GM23248 (cell line): ENCODE results near the gene TMCC1. TPM values are rescaled to one million over a fixed set of nuclear protein-coding genes. Genes with fewer than 3 reads are reported as not detected.

ENCODE experiments used
- DNase-seq: peaks from one replicate; pipeline ENCODE4 v3.0.0-alpha.2; 2015
- H2AFZ ChIP-seq: fragments of 200-600 bp; sonication (generic); 2 replicates; pipeline ENCODE4 v1.6.1; 2016; ENCODE audit warnings: antibody characterized with exemption
- H3F3A ChIP-seq: fragments of 200-600 bp; sonication (generic); 2 replicates; pipeline ENCODE4 v1.6.1; 2016; ENCODE audit warnings: mild to moderate bottlenecking, antibody characterized with exemption, mixed run types; ENCODE audit not compliant: insufficient read depth
- H3K27ac ChIP-seq: fragments of 200-600 bp; sonication (generic); 2 replicates; pipeline ENCODE4 v1.5.1; 2016; ENCODE audit warnings: mild to moderate bottlenecking
- H3K27me3 ChIP-seq: fragments of 200-600 bp; sonication (generic); replicated peaks from 2 replicates; pipeline ENCODE4 v1.6.1; 2016; ENCODE audit warnings: mild to moderate bottlenecking; ENCODE audit not compliant: insufficient read depth
- H3K36me3 ChIP-seq: fragments of 200-600 bp; sonication (generic); 2 replicates; pipeline ENCODE4 v1.6.1; 2016; ENCODE audit warnings: low read depth, mild to moderate bottlenecking
- H3K4me1 ChIP-seq: fragments of 200-600 bp; sonication (generic); 2 replicates; pipeline ENCODE4 v1.6.1; 2016; ENCODE audit warnings: mild to moderate bottlenecking; ENCODE audit not compliant: insufficient read depth
- H3K4me2 ChIP-seq: fragments of 200-600 bp; sonication (generic); one replicate; pipeline ENCODE4 v1.6.1; 2016; ENCODE audit warnings: mild to moderate bottlenecking; ENCODE audit not compliant: unreplicated experiment
- H3K4me3 ChIP-seq: fragments of 200-600 bp; sonication (generic); 2 replicates; pipeline ENCODE4 v1.5.1; 2016; ENCODE audit warnings: mild to moderate bottlenecking
- H3K79me2 ChIP-seq: fragments of 200-600 bp; sonication (generic); 2 replicates; pipeline ENCODE4 v1.6.1; 2016; ENCODE audit warnings: mild to moderate bottlenecking; ENCODE audit not compliant: insufficient read depth
- H3K9ac ChIP-seq: fragments of 200-600 bp; sonication (generic); 2 replicates; pipeline ENCODE4 v1.6.1; 2016; ENCODE audit warnings: mild to moderate bottlenecking
- H3K9me2 ChIP-seq: fragments of 200-600 bp; sonication (generic); 2 replicates; pipeline ENCODE4 v1.6.1; 2016; ENCODE audit warnings: mixed run types, mild to moderate bottlenecking, moderate library complexity; ENCODE audit not compliant: insufficient read depth
- H3K9me3 ChIP-seq: fragments of 200-600 bp; sonication (generic); one replicate; pipeline ENCODE4 v1.6.1; 2017; ENCODE audit warnings: low read depth
- H4K20me1 ChIP-seq: fragments of 200-600 bp; sonication (generic); 2 replicates; pipeline ENCODE4 v1.6.0; 2016; ENCODE audit not compliant: insufficient read depth
- EZH2 ChIP-seq: fragments of 200-600 bp; sonication (generic); IDR thresholded peaks from 2 replicates; pipeline ENCODE4 v1.6.1; 2018; ENCODE audit warnings: antibody characterized with exemption, mild to moderate bottlenecking; ENCODE audit not compliant: insufficient read depth, poor library complexity, severe bottlenecking
- EZH2phosphoT487 ChIP-seq: fragments of 200-600 bp; sonication (generic); IDR thresholded peaks from 2 replicates; pipeline ENCODE4 v1.6.1; 2018; ENCODE audit warnings: antibody characterized with exemption, moderate library complexity, mild to moderate bottlenecking, low read depth; ENCODE audit not compliant: insufficient read depth
- WGBS, 2 experiments: methylation state at CpG; one replicate each; pipeline ENCODE4 v1.1.6; 2015 to 2017; ENCODE audit warnings: low lambda C conversion rate in 2 of 2, low coverage in 1 of 2; ENCODE audit errors: missing lambda C conversion rate in 2 of 2; 5-methylcytosine and 5-hydroxymethylcytosine counted together
- in situ Hi-C: fragments of 300-500 bp; cut with MboI; formaldehyde crosslinking; loops from 2 replicates; pipeline ENCODE4 v1.15.0; 2020
- polyA plus RNA-seq: library from polyadenylated mRNA; unstranded; fragments of >200 nt; fragmentation: Nextera tagmentation; extraction: Ambion mirVana; gene quantifications from 2 replicates; pipeline ENCODE4 v1.2.1, GENCODE V29; 2016
- total RNA-seq: library from RNA; depleted of rRNA; stranded (reverse); fragments of >200 nt; shearing (Covaris generic); gene quantifications from 2 replicates; pipeline ENCODE4 v1.2.3, GENCODE V29; 2014

Gene TMCC1
- total and polyA plus RNA-seq, 2 experiments from 2014 or later: 4.0 to 11.1 TPM

DNA sequence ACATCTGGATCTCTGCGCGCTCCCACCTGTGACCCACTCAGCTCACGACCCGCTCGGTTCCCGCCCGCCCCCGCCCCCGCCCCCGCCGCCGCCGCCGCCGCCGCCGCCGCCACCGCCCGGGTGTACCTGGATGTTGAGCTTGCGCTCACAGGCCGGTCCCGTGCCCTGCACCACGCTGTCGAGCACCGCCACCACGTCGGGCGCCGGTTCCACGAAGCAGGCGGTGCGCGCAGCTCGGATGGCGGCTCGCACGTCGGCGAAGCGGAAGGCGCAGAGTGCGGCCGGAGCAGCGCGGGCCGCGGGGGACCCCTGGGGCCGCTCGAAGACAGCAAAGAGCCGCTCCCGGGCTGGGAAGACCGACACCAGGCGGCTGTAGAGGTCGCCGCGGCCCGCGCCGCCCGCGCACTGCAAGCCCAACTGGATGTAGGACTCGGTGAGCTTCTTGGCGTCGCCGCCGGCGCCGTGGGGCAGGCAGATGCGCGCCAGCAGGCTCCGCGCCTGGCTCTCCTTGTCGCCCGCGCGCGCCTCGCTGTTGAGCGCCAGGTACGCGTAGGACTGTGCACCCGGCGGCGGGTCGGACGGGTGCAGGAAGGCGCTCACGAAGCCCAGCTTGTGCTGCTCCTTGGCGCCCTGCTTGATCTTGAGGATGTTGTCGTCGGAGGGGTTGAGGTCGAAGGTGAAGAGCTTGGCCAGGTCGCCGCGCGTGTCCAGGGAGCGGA is 288.1 kb downstream of the TMCC1 start:
- Histone ChIP-seq H3K9ac (peak overlapping the region; percentile 80), H3K79me2 (peaks cover 54% of the 10 kb centered on the region), H4K20me1 (no peaks in the 10 kb centered on the region), H3K36me3 (no peaks in the 10 kb centered on the region), H3K4me1 (peaks cover 32% of the 10 kb centered on the region), H3K27ac (peak overlapping the region; percentile 66), H3K4me3 (peak overlapping the region; percentile 72), H3K4me2 (peak overlapping the region; percentile 79), H3K9me3 (no peaks in the 10 kb centered on the region), H3K27me3 (no peaks in the 10 kb centered on the region), H3F3A (peaks cover 30% of the 10 kb centered on the region), H2AFZ (peak overlapping the region; percentile 51; the same call in 1 of the 2 replicates), H3K9me2 (no peaks in the 10 kb centered on the region)
- in situ Hi-C loops: loop anchor here (10.0 kb wide), 1 partner anchor 111 kb away; no protein-coding TSS in a partner anchor
- DNase-seq: peak; percentile 83
- TF ChIP-seq EZH2 (no peak), EZH2phosphoT487 (no peak)
- 0 to 1% methylated on average over 60 to 68 of the region's 98 CpGs for whole genome bisulfite sequencing, 2 experiments

GRCh38 chr3:129604767-129605166 is 288.7 kb downstream of the TMCC1 start:
- H2AFZ ChIP-seq: no peak overlapping the region
- H4K20me1 ChIP-seq: no peaks in the 10 kb centered on the region
- peaks cover 60% of the 10 kb centered on the region for H3K79me2 ChIP-seq
- H3K4me3 ChIP-seq: peak overlapping the region; percentile 72
- H3K9me2 ChIP-seq: no peaks in the 10 kb centered on the region
- 11 to 13% methylated on average over 12 of the region's 12 CpGs for WGBS, 2 experiments
- no peak overlapping the region for H3K27ac ChIP-seq
- in situ Hi-C loops: loop anchor here (10.0 kb wide), 1 partner anchor 110 kb away; no protein-coding TSS in a partner anchor
- H3F3A ChIP-seq: peaks cover 27% of the 10 kb centered on the region
- no peak for DNase-seq
- no peaks in the 10 kb centered on the region for H3K9me3 ChIP-seq
- H3K4me1 ChIP-seq: peaks cover 35% of the 10 kb centered on the region
- no peaks in the 10 kb centered on the region for H3K27me3 ChIP-seq
- H3K36me3 ChIP-seq: no peaks in the 10 kb centered on the region
- peak overlapping the region; percentile 80 for H3K9ac ChIP-seq
- H3K4me2 ChIP-seq: peak overlapping the region; percentile 79
- TF ChIP-seq EZH2 (no peak), EZH2phosphoT487 (no peak)

GRCh38 chr3:129603991-129604749 is 289.3 kb downstream of the TMCC1 start:
- Histone ChIP-seq H3K4me3 (peak overlapping the region; percentile 72), H3K27me3 (no peaks in the 10 kb centered on the region), H3K9ac (peak overlapping the region; percentile 80), H3K9me3 (no peaks in the 10 kb centered on the region), H3K27ac (peak overlapping the region; percentile 83), H3F3A (peaks cover 29% of the 10 kb centered on the region), H3K9me2 (no peaks in the 10 kb centered on the region), H3K4me1 (peaks cover 41% of the 10 kb centered on the region), H4K20me1 (no peaks in the 10 kb centered on the region), H2AFZ (no peak overlapping the region), H3K36me3 (no peaks in the 10 kb centered on the region), H3K79me2 (peaks cover 66% of the 10 kb centered on the region), H3K4me2 (peak overlapping the region; percentile 79)
- peak; percentile 23 for DNase-seq
- in situ Hi-C loops: loop anchor here (10.0 kb wide), 1 partner anchor 109 kb away; no protein-coding TSS in a partner anchor
- 58 to 59% methylated on average over 8 of the region's 8 CpGs for WGBS, 2 experiments
- TF ChIP-seq EZH2 (no peak), EZH2phosphoT487 (no peak)

- TF ChIP-seq EZH2phosphoT487: no peak
- TF ChIP-seq EZH2: no peak
- H4K20me1 ChIP-seq: no peaks in the 10 kb centered on the region
- H3K9ac ChIP-seq: peak overlapping the region; percentile 80
- 28 to 35% methylated on average over 7 of the region's 7 CpGs for WGBS, 2 experiments
- peaks cover 47% of the 10 kb centered on the region for H3K4me1 ChIP-seq
- peaks cover 72% of the 10 kb centered on the region for H3K79me2 ChIP-seq
- no peaks in the 10 kb centered on the region for H3K27me3 ChIP-seq
- in situ Hi-C loops: loop anchor here (10.0 kb wide), 1 partner anchor 109 kb away; no protein-coding TSS in a partner anchor
- peaks cover 30% of the 10 kb centered on the region for H3F3A ChIP-seq
- no peak overlapping the region for H2AFZ ChIP-seq
- peak overlapping the region; percentile 83 for H3K27ac ChIP-seq
- peak overlapping the region; percentile 72 for H3K4me3 ChIP-seq
- no peaks in the 10 kb centered on the region for H3K36me3 ChIP-seq
- H3K4me2 ChIP-seq: peak overlapping the region; percentile 79
- peak; percentile 55 for DNase-seq
- H3K9me3 ChIP-seq: no peaks in the 10 kb centered on the region
- H3K9me2 ChIP-seq: no peaks in the 10 kb centered on the region
These were observed 290.0 kb downstream of the TMCC1 start for GRCh38 chr3:129603561-129603942.
